ENCODE results near the gene BSN.
A peak's percentile ranks its signal among the peaks of the same experiment; 100 is the strongest.

BSN gene

GRCh38 chr3:49553324-49553691, 969 bp upstream of the BSN start:
- peak overlapping the region; percentile 74 for H3K4me3 ChIP-seq (ENCODE audit: control insufficient read depth, low read depth, low read length)
- peak; percentile 77 for DNase-seq (ENCODE audit: low read depth)
- no peak for TF ChIP-seq CTCF (conservative IDR thresholded peaks at IDR 0.05; ENCODE audit: control insufficient read depth, insufficient read depth, low read depth, low read length)

- no peak for TF ChIP-seq CTCF (conservative IDR thresholded peaks at IDR 0.05; ENCODE audit: control insufficient read depth, insufficient read depth, low read depth, low read length)
- DNase-seq (ENCODE audit: low read depth) = no peak
- H3K4me3 ChIP-seq (ENCODE audit: control insufficient read depth, low read depth, low read length) = peak overlapping the region; percentile 22
Measured at GRCh38 chr3:49554633-49555265, 472 bp downstream of the BSN start.

GRCh38 chr3:49556500-49557275, 2.4 kb downstream of the BSN start:
- no peak for TF ChIP-seq CTCF (conservative IDR thresholded peaks at IDR 0.05; ENCODE audit: control insufficient read depth, insufficient read depth, low read depth, low read length)
- DNase-seq (ENCODE audit: low read depth) = no peak
- H3K4me3 ChIP-seq (ENCODE audit: control insufficient read depth, low read depth, low read length) = no peak overlapping the region

GRCh38 chr3:49563040-49563578, 8.8 kb downstream of the BSN start:
- no peak for DNase-seq (ENCODE audit: low read depth)
- H3K4me3 ChIP-seq (ENCODE audit: control insufficient read depth, low read depth, low read length) = no peak overlapping the region
- TF ChIP-seq CTCF (conservative IDR thresholded peaks at IDR 0.05; ENCODE audit: control insufficient read depth, insufficient read depth, low read depth, low read length) = no peak

GRCh38 chr3:49563766-49564165, 9.5 kb downstream of the BSN start:
- DNase-seq (ENCODE audit: low read depth) = no peak
- TF ChIP-seq CTCF (conservative IDR thresholded peaks at IDR 0.05; ENCODE audit: control insufficient read depth, insufficient read depth, low read depth, low read length) = no peak

GRCh38 chr3:49566312-49566711, 12.0 kb downstream of the BSN start:
- DNase-seq (ENCODE audit: low read depth) = peak; percentile 8
- TF ChIP-seq CTCF (conservative IDR thresholded peaks at IDR 0.05; ENCODE audit: control insufficient read depth, insufficient read depth, low read depth, low read length) = peak; percentile 36
- H3K4me3 ChIP-seq (ENCODE audit: control insufficient read depth, low read depth, low read length) = no peak overlapping the region

More at GRCh38 chr3:49563766-49564165, 9.5 kb downstream of the BSN start:
- no peak overlapping the region for H3K4me3 ChIP-seq (ENCODE audit: control insufficient read depth, low read depth, low read length)

All from fibroblast of mammary gland (primary cell).